Tibial nerve (tissue), 4 donors: ENCODE results near the gene PTPRD.

Experiments
- CTCF ChIP-seq, 5 experiments: fragments of 200-600 bp in 3 of 5; fragments of 450-650 bp in 2 of 5; sonication (generic) in 3 of 5; IDR thresholded peaks; one replicate each; pipeline ENCODE4 v1.5.1; 2016 to 2019; ENCODE audit warnings: antibody characterized with exemption in 5 of 5, mild to moderate bottlenecking in 3 of 5, moderate library complexity in 2 of 5
- EP300 ChIP-seq, 2 donors: sonication (generic); formaldehyde crosslinking; IDR thresholded peaks; one replicate each; pipeline ENCODE4 v1.6.1; 2017; ENCODE audit warnings: antibody characterized with exemption in 2 of 2, mild to moderate bottlenecking in 1 of 2
- POLR2A ChIP-seq, 2 donors: fragments of 450-650 bp; IDR thresholded peaks; one replicate each; pipeline ENCODE4 v1.6.1; 2017; ENCODE audit warnings: antibody characterized with exemption in 2 of 2, mild to moderate bottlenecking in 2 of 2, moderate library complexity in 2 of 2

- TF ChIP-seq CTCF (IDR thresholded peaks at IDR 0.05) (no peak), POLR2A (IDR thresholded peaks at IDR 0.05) (no peak), EP300 (IDR thresholded peaks at IDR 0.05) (no peak)
Measured at GRCh38 chr9:8728910-8729309, 1883.9 kb downstream of the PTPRD start.
